GM12891 (cell line): Measurements from ENCODE around the gene MOCOS.

ENCODE experiments used
- POLR2A ChIP-seq: IDR thresholded peaks from 2 replicates; pipeline ENCODE4 v1.6.1; 2011; ENCODE audit warnings: low read depth, low read length, control low read depth
- POLR2AphosphoS5 ChIP-seq: IDR thresholded peaks from 2 replicates; pipeline ENCODE4 v1.6.1; 2011; ENCODE audit warnings: low read depth, low read length, control low read depth

DNA sequence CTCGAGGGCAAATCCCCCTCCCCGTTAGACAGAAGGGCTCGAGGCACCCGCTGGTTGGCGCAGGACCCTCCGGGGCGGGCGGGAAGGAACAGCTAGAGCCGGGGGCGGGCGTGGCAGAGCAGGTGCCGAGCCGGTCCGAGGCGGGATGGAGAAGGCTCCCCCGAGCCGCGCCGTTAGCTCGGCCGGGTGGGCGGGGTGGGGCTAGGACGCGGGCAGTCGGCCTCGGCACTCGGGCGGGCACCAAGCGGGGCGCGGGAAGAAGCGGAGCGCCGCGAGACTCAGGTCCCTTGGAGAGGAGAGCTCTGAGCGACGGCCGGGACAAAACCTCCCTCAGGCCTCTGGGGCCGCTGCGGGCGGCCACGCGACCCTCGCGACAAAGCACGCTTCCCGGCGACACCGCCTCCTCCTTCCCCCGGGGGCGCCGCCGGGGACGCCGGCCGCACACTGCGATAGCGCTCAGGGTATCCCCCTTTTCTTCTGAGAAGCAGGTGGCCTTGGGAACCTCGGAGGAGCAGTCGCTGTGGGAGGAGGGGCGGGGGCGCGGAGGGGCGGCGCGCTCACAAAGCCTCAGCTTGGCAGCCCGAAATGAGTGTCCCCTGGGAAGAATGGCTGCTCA is 110.9 kb downstream of the MOCOS start:
- TF ChIP-seq POLR2AphosphoS5 (no peak), POLR2A (no peak)
